H1 (cell line): Measurements from ENCODE around the gene PSMD9. TPM values are rescaled to one million over a fixed set of nuclear protein-coding genes. Genes with fewer than 3 reads are reported as not detected.

Experiments used
- CTCF ChIA-PET: fragments of 300-600 bp; sonication (Branson Sonifier 250); formaldehyde crosslinking; loops from one replicate; lab custom pipeline; 2021; ENCODE audit not compliant: partially characterized antibody; lab: Charles Lee
- POLR2A ChIA-PET: fragments of 300-600 bp; sonication (Branson Sonifier 250); formaldehyde crosslinking; loops from one replicate; lab custom pipeline; 2021; ENCODE audit warnings: inconsistent platforms; ENCODE audit not compliant: partially characterized antibody; lab: Charles Lee
- DNase-seq, 2 experiments: peaks; one replicate each; pipeline versions ENCODE4 v3.0.0 to v3.0.0-alpha.2; 2010 to 2022; ENCODE audit warnings: low spot score in 2 of 2, low read depth in 1 of 2, mixed read lengths in 1 of 2
- FAIRE-seq: peaks from 2 replicates; lab custom pipeline; 2011; peaks lifted over from hg19 to GRCh38; lab: Jason Lieb, UNC
- H2AFZ ChIP-seq: 2 replicates; pipeline ENCODE4 v1.8.1; 2012; ENCODE audit warnings: low read length, inconsistent platforms
- H2AK5ac ChIP-seq: 2 replicates; pipeline ENCODE4 v1.6.1; 2013; ENCODE audit warnings: low read depth, low read length
- H2BK120ac ChIP-seq: replicated peaks from 2 replicates; pipeline ENCODE3; 2013; ENCODE audit warnings: low read depth, low read length, inconsistent platforms
- H2BK12ac ChIP-seq: 2 replicates; pipeline ENCODE4 v1.6.1; 2013; ENCODE audit warnings: low read depth, low read length
- H2BK15ac ChIP-seq: 2 replicates; pipeline ENCODE4 v1.6.1; 2013; ENCODE audit warnings: low read length
- H2BK20ac ChIP-seq: 2 replicates; pipeline ENCODE4 v1.6.1; 2013; ENCODE audit warnings: low read length
- H2BK5ac ChIP-seq: 2 replicates; pipeline ENCODE4 v1.6.1; 2013; ENCODE audit warnings: low read depth, low read length
- H3K14ac ChIP-seq: 2 replicates; pipeline ENCODE4 v1.6.1; 2013; ENCODE audit warnings: inconsistent platforms; ENCODE audit not compliant: insufficient read length
- H3K18ac ChIP-seq: 2 replicates; pipeline ENCODE4 v1.6.1; 2013; ENCODE audit warnings: low read length; ENCODE audit errors: extremely low read depth
- H3K23ac ChIP-seq: 2 replicates; pipeline ENCODE4 v1.6.1; 2013; ENCODE audit warnings: inconsistent platforms; ENCODE audit not compliant: insufficient read length
- H3K23me2 ChIP-seq: 2 replicates; pipeline ENCODE4 v1.6.1; 2013; ENCODE audit warnings: low read depth, low read length
- H3K27ac ChIP-seq: 2 replicates; pipeline ENCODE4 v1.6.1; 2011; ENCODE audit warnings: low read depth, low read length, inconsistent platforms
- H3K27me3 ChIP-seq, 4 experiments: replicated peaks in 1 of 4; 1 replicate in 1 of 4; 2 replicates in 3 of 4; pipeline versions ENCODE4 v1.6.1 to v1.8.1; 2011 to 2013; ENCODE audit warnings: low read length in 3 of 4, mild to moderate bottlenecking in 3 of 4, inconsistent platforms in 2 of 4, mixed read lengths in 2 of 4, moderate library complexity in 1 of 4; ENCODE audit not compliant: control insufficient read depth in 3 of 4, insufficient read depth in 3 of 4; ENCODE audit errors: extremely low read depth in 1 of 4
- H3K36me3 ChIP-seq, 4 experiments: 2 replicates each; pipeline versions ENCODE4 v1.6.1 to v1.8.1; 2011 to 2013; ENCODE audit warnings: mild to moderate bottlenecking in 4 of 4, low read length in 3 of 4, moderate library complexity in 2 of 4, control low read depth in 1 of 4, inconsistent platforms in 1 of 4; ENCODE audit not compliant: insufficient read depth in 4 of 4, control insufficient read depth in 2 of 4
- H3K4ac ChIP-seq: replicated peaks from 2 replicates; pipeline ENCODE3; 2013; ENCODE audit warnings: low read length, low read depth, mixed read lengths, inconsistent platforms; ENCODE audit not compliant: insufficient read length
- H3K4me1 ChIP-seq, 4 experiments: replicated peaks in 1 of 4; 1 replicate in 1 of 4; 2 replicates in 3 of 4; pipeline versions ENCODE4 v1.6.1 to v1.8.1; 2011 to 2013; ENCODE audit warnings: low read length in 3 of 4, inconsistent platforms in 2 of 4, mixed read lengths in 1 of 4; ENCODE audit not compliant: insufficient read depth in 4 of 4, control insufficient read depth in 3 of 4
- H3K4me2 ChIP-seq, 2 experiments: 2 replicates each; pipeline versions ENCODE4 v1.6.1 to v1.8.1; 2011 to 2013; ENCODE audit warnings: low read depth in 2 of 2, low read length in 2 of 2, control low read depth in 1 of 2, inconsistent platforms in 1 of 2, mild to moderate bottlenecking in 1 of 2; ENCODE audit not compliant: insufficient read depth in 1 of 2
- H3K4me3 ChIP-seq, 4 experiments: fragments of 200-600, 300-600 bp in 1 of 4; sonication (generic), shearing (Covaris generic), sonication (Bioruptor Twin) in 1 of 4; 2 replicates each; pipeline versions ENCODE4 v1.5.1 to v1.8.1; 2011 to 2016; ENCODE audit warnings: low read length in 4 of 4, low read depth in 3 of 4, control low read depth in 2 of 4, inconsistent platforms in 2 of 4, mild to moderate bottlenecking in 2 of 4, mixed read lengths in 1 of 4, moderate library complexity in 1 of 4; ENCODE audit not compliant: insufficient read depth in 2 of 4; ENCODE audit errors: extremely low read depth in 1 of 4
- H3K56ac ChIP-seq: replicated peaks from 2 replicates; pipeline ENCODE3; 2013; ENCODE audit warnings: low read depth, mild to moderate bottlenecking, mixed read lengths, low read length, inconsistent platforms; ENCODE audit not compliant: insufficient read length
- H3K79me1 ChIP-seq: 2 replicates; pipeline ENCODE4 v1.6.1; 2013; ENCODE audit warnings: low read depth, low read length, control low read depth
- H3K79me2 ChIP-seq, 2 experiments: 2 replicates each; pipeline versions ENCODE4 v1.6.1 to v1.8.1; 2012 to 2013; ENCODE audit warnings: low read length in 2 of 2, mild to moderate bottlenecking in 2 of 2, inconsistent platforms in 1 of 2; ENCODE audit not compliant: insufficient read depth in 2 of 2, control insufficient read depth in 1 of 2
- H3K9ac ChIP-seq, 4 experiments: replicated peaks in 1 of 4; 1 replicate in 1 of 4; 2 replicates in 3 of 4; pipeline versions ENCODE4 v1.6.1 to v1.8.1; 2011 to 2013; ENCODE audit warnings: low read depth in 3 of 4, low read length in 3 of 4, control low read depth in 2 of 4, mild to moderate bottlenecking in 2 of 4, moderate library complexity in 2 of 4, inconsistent platforms in 1 of 4; ENCODE audit errors: extremely low read depth in 1 of 4
- H3K9me3 ChIP-seq, 2 experiments: 2 replicates each; pipeline versions ENCODE4 v1.6.1 to v1.8.1; 2012 to 2013; ENCODE audit warnings: mild to moderate bottlenecking in 2 of 2, moderate library complexity in 2 of 2, control low read depth in 1 of 2, inconsistent platforms in 1 of 2, low read depth in 1 of 2, low read length in 1 of 2, mixed read lengths in 1 of 2; ENCODE audit not compliant: insufficient read depth in 2 of 2
- H4K20me1 ChIP-seq, 2 experiments: replicated peaks in 1 of 2; 2 replicates each; pipeline versions ENCODE3 to v1.8.1; 2011 to 2013; ENCODE audit warnings: inconsistent platforms in 2 of 2, low read length in 2 of 2, mild to moderate bottlenecking in 1 of 2; ENCODE audit not compliant: insufficient read depth in 2 of 2, control insufficient read depth in 1 of 2
- H4K5ac ChIP-seq: 2 replicates; pipeline ENCODE4 v1.6.1; 2013; ENCODE audit warnings: low read length, low read depth, mixed read lengths, inconsistent platforms; ENCODE audit not compliant: insufficient read length
- H4K8ac ChIP-seq: 2 replicates; pipeline ENCODE4 v1.8.0; 2013; ENCODE audit warnings: mild to moderate bottlenecking, moderate library complexity, low read length, inconsistent platforms; ENCODE audit not compliant: insufficient read depth; ENCODE audit errors: extremely low read depth
- H4K91ac ChIP-seq: replicated peaks from 2 replicates; pipeline ENCODE3; 2013; ENCODE audit warnings: low read length, mixed read lengths, inconsistent platforms; ENCODE audit not compliant: insufficient read length
- ASH2L ChIP-seq: fragments of 200-600, 300-600 bp; sonication (generic); IDR thresholded peaks from one replicate; pipeline ENCODE4 v1.7.1; 2017; ENCODE audit warnings: low read length
- BACH1 ChIP-seq: IDR thresholded peaks from 2 replicates; pipeline ENCODE4 v1.6.1; 2012; ENCODE audit warnings: low read length, improper control_type of control experiment
- BCL11A ChIP-seq, 2 experiments: IDR thresholded peaks; one replicate each; pipeline ENCODE4 v1.6.1; 2011; ENCODE audit warnings: low read depth in 2 of 2, low read length in 2 of 2, mild to moderate bottlenecking in 2 of 2
- CBX5 ChIP-seq: fragments of 300-800, 300-1000 bp; sonication (generic); IDR thresholded peaks from 2 replicates; pipeline ENCODE4 v1.7.1; 2016; ENCODE audit warnings: antibody characterized with exemption, low read length, low read depth
- FOSL1 ChIP-seq: IDR thresholded peaks from 2 replicates; pipeline ENCODE4 v1.6.1; 2011; ENCODE audit warnings: mild to moderate bottlenecking, low read depth, low read length, moderate library complexity; ENCODE audit not compliant: insufficient read depth
- GTF2F1 ChIP-seq: IDR thresholded peaks from 2 replicates; pipeline ENCODE4 v1.6.1; 2012; ENCODE audit warnings: low read depth, low read length, improper control_type of control experiment, borderline replicate concordance
- JUN ChIP-seq: IDR thresholded peaks from 2 replicates; pipeline ENCODE4 v1.6.1; 2011; ENCODE audit warnings: low read depth, mild to moderate bottlenecking, improper control_type of control experiment, low read length
- NRF1 ChIP-seq: IDR thresholded peaks from 2 replicates; pipeline ENCODE4 v1.6.1; 2011; ENCODE audit warnings: mild to moderate bottlenecking, low read depth, low read length, improper control_type of control experiment
- RFX5 ChIP-seq: IDR thresholded peaks from 2 replicates; pipeline ENCODE4 v1.6.1; 2011; ENCODE audit warnings: low read depth, low read length, improper control_type of control experiment, borderline replicate concordance
- SP2 ChIP-seq: IDR thresholded peaks from 2 replicates; pipeline ENCODE4 v1.6.1; 2012; ENCODE audit warnings: mild to moderate bottlenecking, low read length, inconsistent platforms
- SP4 ChIP-seq: IDR thresholded peaks from 2 replicates; pipeline ENCODE4 v1.6.1; 2012; ENCODE audit warnings: low read length, inconsistent platforms
- SRF ChIP-seq: IDR thresholded peaks from 2 replicates; pipeline ENCODE4 v1.6.1; 2011; ENCODE audit warnings: mild to moderate bottlenecking, low read depth, low read length, moderate library complexity
- TAF7 ChIP-seq: optimal IDR thresholded peaks from 2 replicates; pipeline ENCODE3; 2011; ENCODE audit warnings: low read depth, mild to moderate bottlenecking, inconsistent platforms, low read length, moderate library complexity, borderline replicate concordance
- TEAD4 ChIP-seq: IDR thresholded peaks from 2 replicates; pipeline ENCODE4 v1.6.1; 2012; ENCODE audit warnings: low read depth, low read length, inconsistent platforms, mixed read lengths
- ZNF274 ChIP-seq: IDR thresholded peaks from 2 replicates; pipeline ENCODE4 v1.7.0; 2012; ENCODE audit warnings: low read length, borderline replicate concordance; ENCODE audit errors: extremely low read depth
- polyA plus RNA-seq, 7 experiments: library from polyadenylated mRNA; depleted of rRNA in 3 of 7; stranded (reverse) in 5 of 7; unstranded in 2 of 7; fragments of >200 nt in 5 of 7; fragments of 200-250 nt in 2 of 7; gene quantifications; 1 replicate in 5 of 7; 2 replicates in 1 of 7; 4 replicates in 1 of 7; pipeline versions ENCODE4 v1.2.1 to v1.2.3, GENCODE V29; 2011 to 2013; ENCODE audit warnings: missing spikeins in 2 of 7, mixed read lengths in 2 of 7
- total RNA-seq: library from RNA; stranded (reverse); fragmentation: NEBNext Ultra II Directional; extraction: Animal tissue kit (Norgen Biotek cat#: 25700); gene quantifications from 2 replicates; pipeline ENCODE4 v1.2.1, GENCODE V29; 2021
- TF ChIP-seq, protein P1 (sequence below): IDR thresholded peaks from 2 replicates; pipeline ENCODE4 v1.6.1; 2012; ENCODE audit warnings: inconsistent platforms

The PSMD9 gene
- total and polyA plus RNA-seq, 2 of the 8 experiments (the other 6 are each of a cell fraction or from before 2014, with no cell fraction given), result 28.8 to 36.1 TPM

DNA sequence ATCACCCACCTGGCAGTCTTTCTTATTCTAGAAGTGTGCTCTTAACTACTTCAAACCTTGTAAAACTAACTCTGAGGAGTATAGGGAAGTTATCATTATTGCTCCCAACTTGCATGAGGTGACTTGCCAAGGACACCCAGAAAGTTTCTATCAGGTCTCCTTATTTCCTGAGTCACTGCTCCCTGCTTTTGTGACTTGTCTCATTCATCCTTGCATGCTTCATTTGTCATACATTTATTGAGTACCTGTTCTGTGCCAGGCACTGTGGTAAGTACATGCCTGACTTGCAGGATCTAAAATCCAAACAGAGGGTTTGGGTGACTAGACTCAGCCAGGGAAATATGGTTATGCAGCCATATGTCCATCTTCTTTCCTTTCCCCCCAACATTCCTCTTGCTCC is 55.3 kb downstream of the PSMD9 start:
- no peaks in the 10 kb centered on the region for H4K20me1 ChIP-seq
- H2BK120ac ChIP-seq, result no peak overlapping the region
- CTCF ChIA-PET, result interaction anchor here (0.8 kb wide), 1 partner anchor 416 kb away, joined by 3 read pairs; no protein-coding TSS in a partner anchor
- FAIRE-seq, result no peak
- no peak overlapping the region for H3K56ac ChIP-seq
- H3K18ac ChIP-seq, result no peak overlapping the region
- no peak overlapping the region for H4K5ac ChIP-seq
- H2BK15ac ChIP-seq, result no peak overlapping the region
- no peak overlapping the region for H2AFZ ChIP-seq
- no peaks in the 10 kb centered on the region for H3K79me1 ChIP-seq
- H4K91ac ChIP-seq, result no peak overlapping the region
- DNase-seq, result no peak
- H3K27me3 ChIP-seq, result no peaks in the 10 kb centered on the region
- H3K4me2 ChIP-seq, result no peak overlapping the region
- H3K4me1 ChIP-seq, result peaks cover 0 to 9% (median 2%) of the 10 kb centered on the region in 4 experiments; a peak in 1 of 7 replicates
- H3K36me3 ChIP-seq, result no peaks in the 10 kb centered on the region
- H3K23me2 ChIP-seq, result no peaks in the 10 kb centered on the region
- H3K14ac ChIP-seq, result no peak overlapping the region
- POLR2A ChIA-PET, result interaction anchor here (1.4 kb wide), 1 partner anchor 9 kb away, joined by 3 read pairs; no protein-coding TSS in a partner anchor
- H3K4ac ChIP-seq, result no peak overlapping the region
- no peak overlapping the region for H4K8ac ChIP-seq
- no peak overlapping the region for H3K23ac ChIP-seq
- no peaks in the 10 kb centered on the region for H3K9me3 ChIP-seq
- H2AK5ac ChIP-seq, result no peak overlapping the region
- H3K27ac ChIP-seq, result no peak overlapping the region
- no peak overlapping the region for H3K4me3 ChIP-seq
- H2BK20ac ChIP-seq, result no peak overlapping the region
- H2BK5ac ChIP-seq, result no peak overlapping the region
- no peaks in the 10 kb centered on the region for H3K79me2 ChIP-seq
- no peak overlapping the region for H2BK12ac ChIP-seq
- no peak overlapping the region for H3K9ac ChIP-seq
- TF ChIP-seq TAF7 (no peak), ASH2L (no peak), SP2 (no peak), JUN (no peak), GTF2F1 (no peak), TEAD4 (no peak), BACH1 (no peak), SRF (no peak), CBX5 (no peak), RFX5 (no peak), FOSL1 (no peak), ZNF274 (no peak), NRF1 (no peak), BCL11A (IDR thresholded peaks at IDR 0.05; ENCODE audit: low read depth in 2 of 2, low read length in 2 of 2) (no peak), SP4 (no peak)
- TF ChIP-seq, protein P1, sequence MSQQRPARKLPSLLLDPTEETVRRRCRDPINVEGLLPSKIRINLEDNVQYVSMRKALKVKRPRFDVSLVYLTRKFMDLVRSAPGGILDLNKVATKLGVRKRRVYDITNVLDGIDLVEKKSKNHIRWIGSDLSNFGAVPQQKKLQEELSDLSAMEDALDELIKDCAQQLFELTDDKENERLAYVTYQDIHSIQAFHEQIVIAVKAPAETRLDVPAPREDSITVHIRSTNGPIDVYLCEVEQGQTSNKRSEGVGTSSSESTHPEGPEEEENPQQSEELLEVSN, result no peak
